Stimulated activated CD8-positive, alpha-beta memory T cell treated with anti-CD3 and anti-CD28 coated beads, Interleukin-4, amount 100 ng/mL, for 48 hours (primary cell): Measurements from ENCODE around the gene TRIM41.
"Not testable (repeated sequence)": the region's sequence is repeated elsewhere in the genome, so short reads cannot be mapped to it uniquely, and the experiment has no call there.

Experiments
- DNase-seq: peaks from one replicate; pipeline ENCODE4 v3.0.0-alpha.2; 2020

The TRIM41 gene

GRCh38 chr5:181223058-181223728 is at the start of gene TRIM41:
Gene TRIM41 (plus strand): TSS chr5:181223281. CDS start chr5:181224000, 719 bp downstream.
- peak; percentile 99 for DNase-seq

GRCh38 chr5:181173420-181174342 is 49.4 kb upstream of the TRIM41 start:
- peak; percentile 91 for DNase-seq

GRCh38 chr5:181176254-181176952 is 46.7 kb upstream of the TRIM41 start:
- no peak for DNase-seq

- not testable (repeated sequence) for DNase-seq
These were observed 45.5 kb upstream of the TRIM41 start for GRCh38 chr5:181177559-181177958.

GRCh38 chr5:181181650-181182565 is 41.2 kb upstream of the TRIM41 start:
- no peak for DNase-seq

- no peak for DNase-seq
These were observed 40.4 kb upstream of the TRIM41 start for GRCh38 chr5:181182651-181183050.

- no peak for DNase-seq
These were observed 38.2 kb upstream of the TRIM41 start for GRCh38 chr5:181184845-181185216.

- no peak for DNase-seq
These were observed 37.5 kb upstream of the TRIM41 start for GRCh38 chr5:181185560-181185959.

- DNase-seq = no peak
These were observed 37.1 kb upstream of the TRIM41 start for GRCh38 chr5:181186022-181186421.

GRCh38 chr5:181186986-181187499 is 36.0 kb upstream of the TRIM41 start:
- no peak for DNase-seq

- peak; percentile 91 for DNase-seq
These were observed 35.4 kb upstream of the TRIM41 start for GRCh38 chr5:181187500-181188213.

- peak; percentile 93 for DNase-seq
These were observed 34.2 kb upstream of the TRIM41 start for GRCh38 chr5:181188700-181189362.

- DNase-seq = peak; percentile 77
These were observed 33.6 kb upstream of the TRIM41 start for GRCh38 chr5:181189363-181189961.

GRCh38 chr5:181189962-181190710 is 32.9 kb upstream of the TRIM41 start:
- DNase-seq = peak; percentile 68

GRCh38 chr5:181190711-181191525 is 32.2 kb upstream of the TRIM41 start:
- peak; percentile 69 for DNase-seq

- DNase-seq = peak; percentile 98
These were observed 31.4 kb upstream of the TRIM41 start for GRCh38 chr5:181191526-181192336.

- no peak for DNase-seq
These were observed 30.6 kb upstream of the TRIM41 start for GRCh38 chr5:181192337-181193046.
